ENCODE results near the gene CPVL.

The CPVL gene

GRCh38 chr7:28954946-28955345 is 191.4 kb downstream of the CPVL start:
- H3K27me3 ChIP-seq (ENCODE audit: control insufficient read depth, insufficient read depth, low read length), result peaks cover 16% of the 10 kb centered on the region
- no peak overlapping the region for H3K27ac ChIP-seq (ENCODE audit: low read length)

GRCh38 chr7:28954471-28954870 is 191.9 kb downstream of the CPVL start:
- DNase-seq (ENCODE audit: low read depth, low spot score), result no peak
- peaks cover 2% of the 10 kb centered on the region for H3K4me1 ChIP-seq (ENCODE audit: control insufficient read depth, insufficient read depth, low read length)

More at GRCh38 chr7:28954946-28955345, 191.4 kb downstream of the CPVL start:
- Histone ChIP-seq H3K4me1 (ENCODE audit: control insufficient read depth, insufficient read depth, low read length) (peaks cover 2% of the 10 kb centered on the region), H3K36me3 (ENCODE audit: control insufficient read depth, insufficient read depth, low read length) (no peaks in the 10 kb centered on the region), H3K9me3 (ENCODE audit: control insufficient read depth, insufficient read depth, low read length) (no peaks in the 10 kb centered on the region), H3K4me3 (ENCODE audit: low read length) (no peak overlapping the region; the same call in 1 of the 2 replicates)
- no peak for DNase-seq (ENCODE audit: low read depth, low spot score)
- WGBS (ENCODE audit: insufficient coverage, insufficient read length), result no CpG with 5 or more reads among the region's 5 CpGs

DNA sequence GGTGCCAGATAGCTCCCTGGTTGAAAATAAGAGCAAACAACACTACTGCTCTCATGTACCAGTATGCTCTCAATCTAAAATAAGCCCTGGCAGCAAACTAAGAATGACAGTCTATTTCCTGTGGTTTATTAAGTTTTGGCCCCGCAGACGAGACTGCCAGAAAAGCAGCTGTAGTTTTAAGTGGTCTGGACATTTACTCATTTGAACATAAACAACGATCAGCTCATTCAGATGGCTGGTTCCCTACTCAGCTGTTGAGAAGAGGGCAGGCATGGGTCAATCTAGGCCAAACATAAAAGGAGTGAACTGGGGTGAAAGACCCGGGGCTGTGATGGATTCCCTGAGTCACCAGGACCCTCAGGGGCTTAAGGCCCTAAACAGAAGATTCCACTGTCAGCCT is 192.7 kb downstream of the CPVL start:
- DNase-seq (ENCODE audit: low read depth, low spot score), result no peak
- Histone ChIP-seq H3K27me3 (ENCODE audit: control insufficient read depth, insufficient read depth, low read length) (peaks cover 13% of the 10 kb centered on the region), H3K9me3 (ENCODE audit: control insufficient read depth, insufficient read depth, low read length) (no peaks in the 10 kb centered on the region), H3K36me3 (ENCODE audit: control insufficient read depth, insufficient read depth, low read length) (no peaks in the 10 kb centered on the region), H3K27ac (ENCODE audit: low read length) (no peak overlapping the region), H3K4me3 (ENCODE audit: low read length) (no peak overlapping the region), H3K4me1 (ENCODE audit: control insufficient read depth, insufficient read depth, low read length) (peaks cover 2% of the 10 kb centered on the region)
- no CpG with 5 or more reads among the region's 4 CpGs for WGBS (ENCODE audit: insufficient coverage, insufficient read length)

More at GRCh38 chr7:28954471-28954870, 191.9 kb downstream of the CPVL start:
- Histone ChIP-seq H3K4me3 (ENCODE audit: low read length) (no peak overlapping the region), H3K36me3 (ENCODE audit: control insufficient read depth, insufficient read depth, low read length) (no peaks in the 10 kb centered on the region), H3K9me3 (ENCODE audit: control insufficient read depth, insufficient read depth, low read length) (no peaks in the 10 kb centered on the region), H3K27ac (ENCODE audit: low read length) (no peak overlapping the region), H3K27me3 (ENCODE audit: control insufficient read depth, insufficient read depth, low read length) (peaks cover 16% of the 10 kb centered on the region)
